ENCODE measurements around the gene DSCAML1.

- TF ChIP-seq, protein P1, sequence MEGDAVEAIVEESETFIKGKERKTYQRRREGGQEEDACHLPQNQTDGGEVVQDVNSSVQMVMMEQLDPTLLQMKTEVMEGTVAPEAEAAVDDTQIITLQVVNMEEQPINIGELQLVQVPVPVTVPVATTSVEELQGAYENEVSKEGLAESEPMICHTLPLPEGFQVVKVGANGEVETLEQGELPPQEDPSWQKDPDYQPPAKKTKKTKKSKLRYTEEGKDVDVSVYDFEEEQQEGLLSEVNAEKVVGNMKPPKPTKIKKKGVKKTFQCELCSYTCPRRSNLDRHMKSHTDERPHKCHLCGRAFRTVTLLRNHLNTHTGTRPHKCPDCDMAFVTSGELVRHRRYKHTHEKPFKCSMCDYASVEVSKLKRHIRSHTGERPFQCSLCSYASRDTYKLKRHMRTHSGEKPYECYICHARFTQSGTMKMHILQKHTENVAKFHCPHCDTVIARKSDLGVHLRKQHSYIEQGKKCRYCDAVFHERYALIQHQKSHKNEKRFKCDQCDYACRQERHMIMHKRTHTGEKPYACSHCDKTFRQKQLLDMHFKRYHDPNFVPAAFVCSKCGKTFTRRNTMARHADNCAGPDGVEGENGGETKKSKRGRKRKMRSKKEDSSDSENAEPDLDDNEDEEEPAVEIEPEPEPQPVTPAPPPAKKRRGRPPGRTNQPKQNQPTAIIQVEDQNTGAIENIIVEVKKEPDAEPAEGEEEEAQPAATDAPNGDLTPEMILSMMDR (IDR thresholded peaks at IDR 0.05) = no peak
- TF ChIP-seq POLR2A (IDR thresholded peaks at IDR 0.05) = no peak
Observed at GRCh38 chr11:117836077-117836960, 39.3 kb upstream of the DSCAML1 start.
